NB4 (cell line): ENCODE results near the gene FTO.

Source experiments
- MYC ChIP-seq: IDR thresholded peaks from 2 replicates; pipeline ENCODE4 v1.6.1; 2011; ENCODE audit warnings: low read depth, low read length
- POLR2A ChIP-seq: IDR thresholded peaks from 2 replicates; pipeline ENCODE4 v1.6.1; 2011; ENCODE audit warnings: mild to moderate bottlenecking; ENCODE audit not compliant: insufficient read length; ENCODE audit errors: extremely low read depth
- TF ChIP-seq, protein P1 (sequence below): IDR thresholded peaks from one replicate; pipeline ENCODE4 v1.5.1; 2012; ENCODE audit warnings: low read depth, low read length

DNA sequence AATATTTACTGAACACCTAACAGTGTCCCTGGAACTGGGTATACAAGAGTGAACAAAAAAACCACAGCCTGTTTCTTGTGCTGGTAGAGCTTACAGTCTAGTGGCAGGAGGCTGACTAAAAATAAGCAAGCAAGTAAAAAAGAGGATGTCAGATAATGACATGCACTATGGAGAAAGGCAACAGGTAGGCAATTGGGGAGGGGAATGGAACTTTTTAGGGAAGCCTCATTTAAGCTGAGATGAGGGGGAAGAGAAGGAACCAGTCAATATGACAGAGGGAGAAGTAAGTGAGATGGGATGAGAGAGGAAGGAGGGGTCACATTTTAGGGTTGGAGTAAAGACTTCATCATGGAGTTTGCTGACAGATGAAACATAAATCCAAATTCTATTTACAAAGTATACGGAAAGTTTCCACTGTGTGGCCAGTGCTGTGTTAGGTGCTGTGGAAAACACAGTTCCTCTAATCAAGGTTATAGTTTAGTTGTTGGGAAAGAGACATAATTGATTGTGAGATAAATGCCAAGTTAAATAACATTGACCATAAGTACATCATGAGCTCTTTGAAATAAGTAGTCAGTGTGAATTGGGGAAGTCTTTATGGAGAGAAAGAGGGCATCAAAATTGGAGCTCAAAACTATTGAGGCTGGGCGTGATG is 251.4 kb downstream of the FTO start:
- TF ChIP-seq, protein P1, sequence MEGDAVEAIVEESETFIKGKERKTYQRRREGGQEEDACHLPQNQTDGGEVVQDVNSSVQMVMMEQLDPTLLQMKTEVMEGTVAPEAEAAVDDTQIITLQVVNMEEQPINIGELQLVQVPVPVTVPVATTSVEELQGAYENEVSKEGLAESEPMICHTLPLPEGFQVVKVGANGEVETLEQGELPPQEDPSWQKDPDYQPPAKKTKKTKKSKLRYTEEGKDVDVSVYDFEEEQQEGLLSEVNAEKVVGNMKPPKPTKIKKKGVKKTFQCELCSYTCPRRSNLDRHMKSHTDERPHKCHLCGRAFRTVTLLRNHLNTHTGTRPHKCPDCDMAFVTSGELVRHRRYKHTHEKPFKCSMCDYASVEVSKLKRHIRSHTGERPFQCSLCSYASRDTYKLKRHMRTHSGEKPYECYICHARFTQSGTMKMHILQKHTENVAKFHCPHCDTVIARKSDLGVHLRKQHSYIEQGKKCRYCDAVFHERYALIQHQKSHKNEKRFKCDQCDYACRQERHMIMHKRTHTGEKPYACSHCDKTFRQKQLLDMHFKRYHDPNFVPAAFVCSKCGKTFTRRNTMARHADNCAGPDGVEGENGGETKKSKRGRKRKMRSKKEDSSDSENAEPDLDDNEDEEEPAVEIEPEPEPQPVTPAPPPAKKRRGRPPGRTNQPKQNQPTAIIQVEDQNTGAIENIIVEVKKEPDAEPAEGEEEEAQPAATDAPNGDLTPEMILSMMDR = no peak
- no peak for TF ChIP-seq POLR2A
- TF ChIP-seq MYC = no peak
